Mammary epithelial cell (primary cell): ENCODE data around the gene SHPK.

Experiments
- CTCF ChIP-seq, 2 donors: IDR thresholded peaks in 1 of 2; conservative IDR thresholded peaks in 1 of 2; 2 replicates each; pipeline ENCODE4 v1.5.1; 2011 to 2012; ENCODE audit warnings: inconsistent platforms in 2 of 2, low read length in 2 of 2, mild to moderate bottlenecking in 2 of 2, control low read depth in 1 of 2, low read depth in 1 of 2; ENCODE audit not compliant: insufficient read depth in 1 of 2; ENCODE audit errors: extremely low read depth in 1 of 2
- EZH2 ChIP-seq: IDR thresholded peaks from 2 replicates; pipeline ENCODE4 v1.6.1; 2012; ENCODE audit warnings: low read length, inconsistent platforms, borderline replicate concordance

GRCh38 chr17:3656755-3657587 lies 20.9 kb upstream of the SHPK start:
- no peak for TF ChIP-seq CTCF (conservative IDR thresholded peaks at IDR 0.05 in 1 of 2, IDR thresholded peaks at IDR 0.05 in 1 of 2; ENCODE audit: extremely low read depth in 1 of 2, insufficient read depth in 1 of 2, low read depth in 1 of 2, low read length in 2 of 2)
- TF ChIP-seq EZH2 = no peak
